ENCODE measurements around the gene PFDN2. TPM values are rescaled to one million over a fixed set of nuclear protein-coding genes. Genes with fewer than 3 reads are reported as not detected.

PFDN2 gene
- total RNA-seq, 2 donors from 2014 or later: 34.5 to 37.1 TPM

GRCh38 chr1:161158316-161159010 is 40.6 kb upstream of the PFDN2 start:
- peaks cover 61% of the 10 kb centered on the region for H3K4me1 Mint-ChIP-seq
- peak overlapping the region; percentile 93 for H3K4me3 Mint-ChIP-seq
- H3K36me3 Mint-ChIP-seq (ENCODE audit: low read depth): peaks cover 13% of the 10 kb centered on the region
- ATAC-seq: no peak
- H3K27me3 Mint-ChIP-seq: no peaks in the 10 kb centered on the region
- H3K9me3 ChIP-seq (ENCODE audit: control insufficient read depth, low read length, poor library complexity, severe bottlenecking): no peaks in the 10 kb centered on the region
- no peak for DNase-seq
- peak overlapping the region; percentile 97 for H3K27ac Mint-ChIP-seq

DNA sequence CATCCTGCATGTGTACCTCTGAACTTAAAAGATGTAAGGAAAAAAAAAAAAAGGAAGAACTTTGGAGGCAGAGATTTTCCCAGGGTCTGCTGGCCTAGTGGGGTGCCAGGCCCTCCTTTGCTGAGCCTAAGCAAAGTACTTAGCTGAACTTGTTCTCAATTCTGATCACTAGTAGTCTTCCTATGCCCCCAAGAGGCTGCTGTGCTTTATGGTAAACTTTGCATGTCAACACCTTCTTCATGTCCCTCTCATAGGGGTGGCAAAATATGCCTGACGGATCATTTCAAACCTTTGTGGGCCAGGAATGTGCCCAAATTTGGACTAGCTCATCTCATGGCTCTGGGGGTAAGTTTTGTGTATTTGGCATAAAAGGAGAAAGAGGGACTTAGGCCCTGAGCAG is 40.0 kb upstream of the PFDN2 start:
- Mint-ChIP-seq H3K36me3 (ENCODE audit: low read depth) (peaks cover 9% of the 10 kb centered on the region), H3K27me3 (no peaks in the 10 kb centered on the region), H3K4me1 (peaks cover 55% of the 10 kb centered on the region), H3K27ac (peak overlapping the region; percentile 97), H3K4me3 (peak overlapping the region; percentile 93)
- no peaks in the 10 kb centered on the region for H3K9me3 ChIP-seq (ENCODE audit: control insufficient read depth, low read length, poor library complexity, severe bottlenecking)
- ATAC-seq (no peak), DNase-seq (no peak)

DNA sequence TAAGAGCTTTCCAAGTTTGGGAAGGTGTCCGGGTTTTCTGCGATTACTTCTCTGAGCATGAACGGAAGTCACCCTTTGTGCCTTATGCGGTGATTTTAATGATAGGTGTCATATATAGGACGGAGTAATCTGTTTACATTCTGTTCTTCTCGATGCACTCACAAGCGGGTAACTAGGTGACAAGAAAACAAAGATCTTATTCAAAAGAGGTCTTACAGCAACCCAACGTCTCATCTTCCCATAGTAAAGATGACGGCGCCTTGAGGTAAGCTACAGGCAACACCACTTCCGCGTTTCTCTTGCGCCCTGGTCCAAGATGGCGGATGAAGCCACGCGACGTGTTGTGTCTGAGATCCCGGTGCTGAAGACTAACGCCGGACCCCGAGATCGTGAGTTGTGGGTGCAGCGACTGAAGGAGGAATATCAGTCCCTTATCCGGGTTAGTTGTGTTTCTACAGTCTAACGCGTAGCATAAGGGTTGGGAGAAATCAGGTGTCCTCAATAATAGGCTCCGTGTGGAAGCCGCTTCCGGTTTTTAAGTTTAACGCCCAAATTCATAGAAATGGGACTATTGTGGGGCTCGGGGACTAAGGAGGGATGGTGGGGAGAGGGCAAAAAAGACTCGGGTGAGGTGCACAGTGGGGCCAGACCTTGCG is 36.0 kb upstream of the PFDN2 start, which contains the start of gene UFC1:
Gene UFC1 (plus strand): TSS at position 297 of the 656 bp plus-strand sequence. CDS start 20 bp downstream, at position 317.
- Mint-ChIP-seq H3K27ac (peak within 1 kb of the TSS; percentile 99), H3K36me3 (ENCODE audit: low read depth) (peaks cover 6% of the 10 kb centered on the region), H3K4me3 (peak within 1 kb of the TSS; percentile 98), H3K4me1 (peaks cover 32% of the 10 kb centered on the region), H3K27me3 (no peaks in the 10 kb centered on the region)
- peak; percentile 57 to 73 (median 69) for DNase-seq
- peak; percentile 93 for ATAC-seq
- H3K9me3 ChIP-seq (ENCODE audit: control insufficient read depth, low read length, poor library complexity, severe bottlenecking): no peaks in the 10 kb centered on the region

GRCh38 chr1:161153176-161153575 is 35.3 kb upstream of the PFDN2 start:
- H3K36me3 Mint-ChIP-seq (ENCODE audit: low read depth): peaks cover 6% of the 10 kb centered on the region
- no peak for DNase-seq
- H3K4me3 Mint-ChIP-seq: peak overlapping the region; percentile 98
- H3K4me1 Mint-ChIP-seq: peaks cover 26% of the 10 kb centered on the region
- ATAC-seq: no peak
- no peaks in the 10 kb centered on the region for H3K27me3 Mint-ChIP-seq
- peak overlapping the region; percentile 99 for H3K27ac Mint-ChIP-seq
- no peaks in the 10 kb centered on the region for H3K9me3 ChIP-seq (ENCODE audit: control insufficient read depth, low read length, poor library complexity, severe bottlenecking)

GRCh38 chr1:161145832-161146231 is 28.0 kb upstream of the PFDN2 start:
- no peak for DNase-seq
- Mint-ChIP-seq H3K4me3 (no peak overlapping the region), H3K4me1 (no peaks in the 10 kb centered on the region), H3K27me3 (no peaks in the 10 kb centered on the region), H3K36me3 (ENCODE audit: low read depth) (no peaks in the 10 kb centered on the region), H3K27ac (no peak overlapping the region)
- ATAC-seq: no peak
- H3K9me3 ChIP-seq (ENCODE audit: control insufficient read depth, low read length, poor library complexity, severe bottlenecking): no peaks in the 10 kb centered on the region

DNA sequence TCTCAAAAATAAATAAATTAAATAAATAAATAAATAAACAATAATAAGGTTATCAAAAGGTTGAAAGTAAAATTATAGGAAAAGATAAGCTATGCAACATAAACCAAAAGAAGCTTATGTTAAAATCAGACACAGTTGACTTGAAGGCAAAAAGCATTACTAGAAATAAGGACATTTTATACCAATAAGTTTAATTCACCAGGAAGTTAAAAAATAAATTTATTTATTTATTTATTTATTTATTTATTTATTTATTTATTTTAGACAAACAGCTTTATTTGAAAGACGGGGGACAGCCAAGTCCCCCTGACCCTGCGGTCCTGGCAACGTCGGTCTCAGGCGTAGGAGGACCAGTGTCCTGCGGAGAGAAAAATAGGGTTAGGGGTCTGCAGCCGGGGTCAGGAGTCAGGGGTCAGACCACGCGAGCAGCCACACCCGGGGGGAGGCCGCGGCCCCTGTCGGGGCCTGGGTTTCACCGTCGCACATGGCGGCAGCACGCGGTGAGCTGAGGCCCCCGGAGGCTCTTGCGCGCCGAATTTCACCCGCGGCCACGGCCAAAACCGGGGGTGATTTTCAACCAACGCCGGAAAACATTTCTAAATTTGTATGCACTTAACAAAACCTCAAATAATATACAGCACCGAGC is 23.0 kb upstream of the PFDN2 start:
- H3K27me3 Mint-ChIP-seq: no peaks in the 10 kb centered on the region
- ATAC-seq: no peak
- H3K4me3 Mint-ChIP-seq: no peak overlapping the region

DNA sequence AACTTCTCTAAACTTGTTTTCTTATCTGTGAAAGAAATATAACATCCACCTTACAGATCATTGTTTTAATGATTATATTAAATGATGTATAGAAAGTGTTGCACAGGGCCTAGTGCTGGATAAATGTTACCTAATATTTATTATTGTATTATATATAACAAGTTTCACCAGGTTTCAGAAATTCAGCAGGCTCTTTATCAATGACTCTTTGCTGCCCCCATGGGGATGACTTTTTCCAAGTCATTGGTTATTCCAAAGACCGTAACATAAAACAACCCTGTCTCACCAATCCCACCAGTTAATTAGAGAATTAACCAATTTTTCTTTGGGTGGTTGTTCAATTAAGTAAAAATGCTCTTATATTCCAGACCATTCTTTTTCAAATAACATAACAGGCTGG is 21.9 kb upstream of the PFDN2 start:
- Mint-ChIP-seq H3K27me3 (no peaks in the 10 kb centered on the region), H3K4me1 (peaks cover 8% of the 10 kb centered on the region), H3K4me3 (no peak overlapping the region), H3K36me3 (ENCODE audit: low read depth) (no peaks in the 10 kb centered on the region), H3K27ac (peak overlapping the region; percentile 34)
- peak in 1 of 3 donors; percentile 41 for DNase-seq
- H3K9me3 ChIP-seq (ENCODE audit: control insufficient read depth, low read length, poor library complexity, severe bottlenecking): no peaks in the 10 kb centered on the region
- peak; percentile 50 for ATAC-seq

More for the DNA sequence above, 23.0 kb upstream of the PFDN2 start:
- Mint-ChIP-seq H3K4me1 (peaks cover 4% of the 10 kb centered on the region), H3K27ac (no peak overlapping the region), H3K36me3 (ENCODE audit: low read depth) (no peaks in the 10 kb centered on the region)
- no peaks in the 10 kb centered on the region for H3K9me3 ChIP-seq (ENCODE audit: control insufficient read depth, low read length, poor library complexity, severe bottlenecking)
- no peak for DNase-seq

DNA sequence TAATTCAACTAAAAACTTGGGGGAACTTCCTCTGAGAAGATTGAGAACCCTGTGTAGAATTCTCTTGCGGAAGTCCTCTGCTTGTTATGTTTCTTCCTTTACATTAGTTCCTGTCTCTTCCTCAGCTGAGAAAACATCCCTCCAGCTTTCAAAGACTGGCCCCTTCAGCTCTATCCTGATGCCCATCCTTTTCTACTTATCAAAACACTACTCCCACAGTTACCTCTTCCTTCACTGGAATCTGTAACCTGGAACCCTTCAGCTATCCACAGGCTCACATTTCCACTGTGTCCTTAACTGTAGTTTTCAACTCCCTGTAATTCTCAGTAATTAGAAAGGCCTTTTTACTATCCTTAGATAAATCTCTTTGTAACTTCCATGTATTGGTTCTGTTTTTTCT is 20.6 kb upstream of the PFDN2 start:
- H3K36me3 Mint-ChIP-seq (ENCODE audit: low read depth): no peaks in the 10 kb centered on the region
- H3K9me3 ChIP-seq (ENCODE audit: control insufficient read depth, low read length, poor library complexity, severe bottlenecking): no peaks in the 10 kb centered on the region
- no peak for ATAC-seq
- peak overlapping the region; percentile 75 for H3K27ac Mint-ChIP-seq
- no peak for DNase-seq
- H3K4me3 Mint-ChIP-seq: no peak overlapping the region
- H3K27me3 Mint-ChIP-seq: no peaks in the 10 kb centered on the region
- peaks cover 8% of the 10 kb centered on the region for H3K4me1 Mint-ChIP-seq

GRCh38 chr1:161137881-161138280 is 20.0 kb upstream of the PFDN2 start:
- H3K27ac Mint-ChIP-seq: peak overlapping the region; percentile 75
- H3K9me3 ChIP-seq (ENCODE audit: control insufficient read depth, low read length, poor library complexity, severe bottlenecking): no peaks in the 10 kb centered on the region
- no peak overlapping the region for H3K4me3 Mint-ChIP-seq
- DNase-seq: no peak
- no peaks in the 10 kb centered on the region for H3K36me3 Mint-ChIP-seq (ENCODE audit: low read depth)
- peaks cover 8% of the 10 kb centered on the region for H3K4me1 Mint-ChIP-seq
- no peaks in the 10 kb centered on the region for H3K27me3 Mint-ChIP-seq
- no peak for ATAC-seq

DNA sequence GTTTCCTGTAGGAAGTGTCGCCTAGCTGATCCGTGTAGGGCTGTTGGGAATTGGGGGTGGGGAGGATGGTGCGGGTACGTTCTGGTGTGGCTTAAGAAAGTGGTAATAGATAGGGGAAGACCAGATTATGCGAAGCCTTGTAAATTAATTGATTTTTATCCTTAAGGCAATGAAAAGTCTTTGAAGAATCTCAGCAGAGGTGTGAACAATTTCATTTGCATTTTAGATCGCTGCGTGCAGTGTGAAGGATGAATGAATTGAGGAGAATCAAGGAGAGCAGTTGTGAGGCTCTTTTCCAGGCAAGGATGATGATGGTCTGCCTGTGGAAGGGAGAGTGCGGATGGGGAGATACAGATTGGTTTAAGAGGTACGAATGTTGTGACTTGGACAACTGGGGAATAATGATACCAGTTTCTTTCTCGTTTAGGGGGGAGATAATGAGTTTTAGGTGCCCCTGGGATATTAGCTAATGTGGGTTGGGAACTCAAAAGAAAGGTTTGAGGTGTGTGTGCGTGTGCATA is 15.4 kb upstream of the PFDN2 start:
- Mint-ChIP-seq H3K36me3 (ENCODE audit: low read depth) (peaks cover 3% of the 10 kb centered on the region), H3K4me3 (no peak overlapping the region), H3K27me3 (no peaks in the 10 kb centered on the region), H3K27ac (no peak overlapping the region), H3K4me1 (peaks cover 29% of the 10 kb centered on the region)
- ATAC-seq (no peak), DNase-seq (no peak)
- H3K9me3 ChIP-seq (ENCODE audit: control insufficient read depth, low read length, poor library complexity, severe bottlenecking): no peaks in the 10 kb centered on the region

DNA sequence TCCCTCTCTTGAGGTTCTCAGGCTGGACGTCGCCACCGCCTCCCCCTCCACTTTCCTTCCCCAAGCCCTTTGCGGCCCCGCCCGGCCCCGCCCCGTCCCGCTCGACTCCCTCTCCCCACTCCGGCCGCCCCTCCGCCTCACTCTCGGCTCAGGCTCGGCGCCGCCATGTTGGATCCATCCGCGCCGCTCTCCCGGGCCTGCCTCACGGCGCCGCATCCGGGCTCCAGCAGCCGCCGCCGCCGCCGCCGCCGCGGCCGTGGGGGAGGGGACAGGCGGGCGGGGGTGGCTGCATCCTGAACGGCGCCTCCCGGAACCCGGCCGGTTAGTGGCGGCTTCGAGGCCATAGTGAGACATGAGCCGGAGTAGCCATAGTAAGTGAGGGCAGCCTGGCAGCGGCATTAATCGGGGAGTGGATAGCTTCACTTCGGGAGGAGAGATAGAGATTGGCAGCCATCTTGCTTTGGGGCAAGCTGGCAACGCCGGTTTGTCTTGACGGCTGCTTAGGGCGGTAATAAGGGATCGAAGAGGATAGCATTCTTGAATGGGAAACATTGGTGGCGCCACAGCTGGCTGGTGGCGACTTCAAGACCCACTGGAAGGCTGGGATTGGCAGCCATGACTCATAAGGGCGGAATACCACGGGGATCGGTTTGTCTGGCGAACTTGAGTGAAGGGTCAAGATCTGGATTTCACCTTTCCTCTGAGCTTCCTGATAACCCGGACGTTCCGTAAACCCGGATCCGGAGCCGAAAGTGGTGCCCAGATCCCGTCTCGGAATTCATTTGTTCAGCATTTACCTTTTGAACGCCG is 14.8 kb upstream of the PFDN2 start, which contains the start of gene DEDD:
Gene DEDD (minus strand): TSS at position 258 of the 810 bp plus-strand sequence. CDS start 8,205 bp downstream, outside the sequence.
- no peaks in the 10 kb centered on the region for H3K27me3 Mint-ChIP-seq
- peaks cover 3% of the 10 kb centered on the region for H3K36me3 Mint-ChIP-seq (ENCODE audit: low read depth)
- no peak within 1 kb of the TSS for H3K27ac Mint-ChIP-seq
- H3K9me3 ChIP-seq (ENCODE audit: control insufficient read depth, low read length, poor library complexity, severe bottlenecking): no peaks in the 10 kb centered on the region
- H3K4me3 Mint-ChIP-seq: no peak within 1 kb of the TSS
- peaks cover 33% of the 10 kb centered on the region for H3K4me1 Mint-ChIP-seq
- DNase-seq: peak; percentile 81 to 89 (median 86)
- peak; percentile 97 for ATAC-seq

GRCh38 chr1:161131523-161132409 is 13.9 kb upstream of the PFDN2 start:
- H3K36me3 Mint-ChIP-seq (ENCODE audit: low read depth): peaks cover 3% of the 10 kb centered on the region
- H3K4me1 Mint-ChIP-seq: peaks cover 38% of the 10 kb centered on the region
- H3K27me3 Mint-ChIP-seq: no peaks in the 10 kb centered on the region
- ATAC-seq (no peak), DNase-seq (no peak)
- no peaks in the 10 kb centered on the region for H3K9me3 ChIP-seq (ENCODE audit: control insufficient read depth, low read length, poor library complexity, severe bottlenecking)
- H3K27ac Mint-ChIP-seq: no peak overlapping the region
- H3K4me3 Mint-ChIP-seq: no peak overlapping the region
